Measurements from ENCODE around the gene CCDC9B. TPM values are rescaled to one million over a fixed set of nuclear protein-coding genes. Genes with fewer than 3 reads are reported as not detected.

Gene CCDC9B
- polyA plus RNA-seq, 1 donor = 7.2 TPM

GRCh38 chr15:40329804-40330203, 10.9 kb downstream of the CCDC9B start:
- Histone ChIP-seq H3K9me3 (ENCODE audit: control insufficient read depth, low read depth, low read length) (no peaks in the 10 kb centered on the region), H3K27ac (ENCODE audit: low read length) (peak overlapping the region; percentile 4), H3K4me3 (ENCODE audit: low read length) (no peak overlapping the region), H3K27me3 (ENCODE audit: control insufficient read depth, insufficient read depth, low read length) (no peaks in the 10 kb centered on the region), H3K36me3 (ENCODE audit: control insufficient read depth, insufficient read depth, low read length) (no peaks in the 10 kb centered on the region), H3K4me1 (ENCODE audit: control insufficient read depth, insufficient read depth, low read length) (peaks cover 16% of the 10 kb centered on the region)
- WGBS (ENCODE audit: insufficient coverage, low lambda C conversion rate) = no CpG with 5 or more reads among the region's 7 CpGs
- no peak for DNase-seq

GRCh38 chr15:40328751-40329150, 12.0 kb downstream of the CCDC9B start:
- Histone ChIP-seq H3K4me1 (ENCODE audit: control insufficient read depth, insufficient read depth, low read length) (peaks cover 6% of the 10 kb centered on the region), H3K27ac (ENCODE audit: low read length) (no peak overlapping the region), H3K27me3 (ENCODE audit: control insufficient read depth, insufficient read depth, low read length) (peaks cover 3% of the 10 kb centered on the region), H3K36me3 (ENCODE audit: control insufficient read depth, insufficient read depth, low read length) (no peaks in the 10 kb centered on the region), H3K9me3 (ENCODE audit: control insufficient read depth, low read depth, low read length) (no peaks in the 10 kb centered on the region), H3K4me3 (ENCODE audit: low read length) (no peak overlapping the region)
- WGBS (ENCODE audit: insufficient coverage, low lambda C conversion rate) = 94% methylated on average over 3 of the region's 5 CpGs
- DNase-seq = no peak

GRCh38 chr15:40328176-40328575, 12.6 kb downstream of the CCDC9B start:
- Histone ChIP-seq H3K4me3 (ENCODE audit: low read length) (no peak overlapping the region), H3K27ac (ENCODE audit: low read length) (peak overlapping the region; percentile 8), H3K36me3 (ENCODE audit: control insufficient read depth, insufficient read depth, low read length) (no peaks in the 10 kb centered on the region), H3K4me1 (ENCODE audit: control insufficient read depth, insufficient read depth, low read length) (peaks cover 2% of the 10 kb centered on the region), H3K27me3 (ENCODE audit: control insufficient read depth, insufficient read depth, low read length) (peaks cover 3% of the 10 kb centered on the region), H3K9me3 (ENCODE audit: control insufficient read depth, low read depth, low read length) (no peaks in the 10 kb centered on the region)
- DNase-seq = no peak
- 86% methylated on average over 1 of the region's 3 CpGs for WGBS (ENCODE audit: insufficient coverage, low lambda C conversion rate)

- no CpG with 5 or more reads among the region's 6 CpGs for WGBS (ENCODE audit: insufficient coverage, low lambda C conversion rate)
- Histone ChIP-seq H3K4me3 (ENCODE audit: low read length) (no peak overlapping the region), H3K27ac (ENCODE audit: low read length) (no peak overlapping the region), H3K27me3 (ENCODE audit: control insufficient read depth, insufficient read depth, low read length) (peaks cover 3% of the 10 kb centered on the region), H3K4me1 (ENCODE audit: control insufficient read depth, insufficient read depth, low read length) (peaks cover 8% of the 10 kb centered on the region), H3K9me3 (ENCODE audit: control insufficient read depth, low read depth, low read length) (no peaks in the 10 kb centered on the region), H3K36me3 (ENCODE audit: control insufficient read depth, insufficient read depth, low read length) (no peaks in the 10 kb centered on the region)
- DNase-seq = no peak
Observed at GRCh38 chr15:40327457-40327856, 13.3 kb downstream of the CCDC9B start.

- Histone ChIP-seq H3K4me3 (ENCODE audit: low read length) (no peak overlapping the region), H3K27ac (ENCODE audit: low read length) (no peak overlapping the region), H3K9me3 (ENCODE audit: control insufficient read depth, low read depth, low read length) (no peaks in the 10 kb centered on the region), H3K4me1 (ENCODE audit: control insufficient read depth, insufficient read depth, low read length) (peaks cover 8% of the 10 kb centered on the region), H3K27me3 (ENCODE audit: control insufficient read depth, insufficient read depth, low read length) (peaks cover 3% of the 10 kb centered on the region), H3K36me3 (ENCODE audit: control insufficient read depth, insufficient read depth, low read length) (no peaks in the 10 kb centered on the region)
- 100% methylated on average over 2 of the region's 2 CpGs for whole genome bisulfite sequencing (ENCODE audit: insufficient coverage, low lambda C conversion rate)
- DNase-seq = no peak
Observed at GRCh38 chr15:40325700-40326099, 15.0 kb downstream of the CCDC9B start.

- Histone ChIP-seq H3K9me3 (ENCODE audit: control insufficient read depth, low read depth, low read length) (no peaks in the 10 kb centered on the region), H3K27me3 (ENCODE audit: control insufficient read depth, insufficient read depth, low read length) (peaks cover 3% of the 10 kb centered on the region), H3K4me3 (ENCODE audit: low read length) (peak overlapping the region; percentile 52), H3K36me3 (ENCODE audit: control insufficient read depth, insufficient read depth, low read length) (no peaks in the 10 kb centered on the region), H3K4me1 (ENCODE audit: control insufficient read depth, insufficient read depth, low read length) (peaks cover 6% of the 10 kb centered on the region), H3K27ac (ENCODE audit: low read length) (no peak overlapping the region)
- WGBS (ENCODE audit: insufficient coverage, low lambda C conversion rate) = 83% methylated on average over 1 of the region's 2 CpGs
- DNase-seq = no peak
Observed at GRCh38 chr15:40325188-40325587, 15.6 kb downstream of the CCDC9B start.

GRCh38 chr15:40323953-40324937, 16.5 kb downstream of the CCDC9B start:
- DNase-seq = peak in 1 of 2 donors; percentile 43
- Histone ChIP-seq H3K27me3 (ENCODE audit: control insufficient read depth, insufficient read depth, low read length) (peaks cover 3% of the 10 kb centered on the region), H3K9me3 (ENCODE audit: control insufficient read depth, low read depth, low read length) (no peaks in the 10 kb centered on the region), H3K4me3 (ENCODE audit: low read length) (peak overlapping the region; percentile 52), H3K27ac (ENCODE audit: low read length) (no peak overlapping the region), H3K4me1 (ENCODE audit: control insufficient read depth, insufficient read depth, low read length) (peaks cover 6% of the 10 kb centered on the region), H3K36me3 (ENCODE audit: control insufficient read depth, insufficient read depth, low read length) (no peaks in the 10 kb centered on the region)
- WGBS (ENCODE audit: insufficient coverage, low lambda C conversion rate) = no CpG with 5 or more reads among the region's 101 CpGs

- H3K4me3 ChIP-seq (ENCODE audit: low read length) = peak within 1 kb of the TSS; percentile 52
- H3K27me3 ChIP-seq (ENCODE audit: control insufficient read depth, insufficient read depth, low read length) = peaks cover 3% of the 10 kb centered on the region
- no CpG with 5 or more reads among the region's 103 CpGs for WGBS (ENCODE audit: insufficient coverage, low lambda C conversion rate)
- DNase-seq = peak; percentile 92 to 97
- H3K36me3 ChIP-seq (ENCODE audit: control insufficient read depth, insufficient read depth, low read length) = no peaks in the 10 kb centered on the region
- H3K27ac ChIP-seq (ENCODE audit: low read length) = peak within 1 kb of the TSS; percentile 31
- H3K9me3 ChIP-seq (ENCODE audit: control insufficient read depth, low read depth, low read length) = no peaks in the 10 kb centered on the region
- peaks cover 6% of the 10 kb centered on the region for H3K4me1 ChIP-seq (ENCODE audit: control insufficient read depth, insufficient read depth, low read length)
Observed at GRCh38 chr15:40323239-40323952, 17.3 kb downstream of the CCDC9B start, which contains the start of gene INAFM2. TSS of gene INAFM2 (plus strand) at chr15:40323692. CDS start at chr15:40324056, 364 bp downstream.

GRCh38 chr15:40322531-40323238, 18.1 kb downstream of the CCDC9B start:
- H3K4me1 ChIP-seq (ENCODE audit: control insufficient read depth, insufficient read depth, low read length) = peaks cover 6% of the 10 kb centered on the region
- peaks cover 3% of the 10 kb centered on the region for H3K27me3 ChIP-seq (ENCODE audit: control insufficient read depth, insufficient read depth, low read length)
- no peaks in the 10 kb centered on the region for H3K9me3 ChIP-seq (ENCODE audit: control insufficient read depth, low read depth, low read length)
- peak overlapping the region; percentile 37 for H3K4me3 ChIP-seq (ENCODE audit: low read length)
- H3K36me3 ChIP-seq (ENCODE audit: control insufficient read depth, insufficient read depth, low read length) = no peaks in the 10 kb centered on the region
- WGBS (ENCODE audit: insufficient coverage, low lambda C conversion rate) = no CpG with 5 or more reads among the region's 26 CpGs
- peak in 1 of 2 donors; percentile 39 for DNase-seq
- H3K27ac ChIP-seq (ENCODE audit: low read length) = peak overlapping the region; percentile 31

- DNase-seq = peak in 1 of 2 donors; percentile 52
- WGBS (ENCODE audit: insufficient coverage, low lambda C conversion rate) = 0% methylated on average over 1 of the region's 2 CpGs
- Histone ChIP-seq H3K36me3 (ENCODE audit: control insufficient read depth, insufficient read depth, low read length) (no peaks in the 10 kb centered on the region), H3K4me1 (ENCODE audit: control insufficient read depth, insufficient read depth, low read length) (peaks cover 6% of the 10 kb centered on the region), H3K4me3 (ENCODE audit: low read length) (no peak overlapping the region), H3K9me3 (ENCODE audit: control insufficient read depth, low read depth, low read length) (no peaks in the 10 kb centered on the region), H3K27ac (ENCODE audit: low read length) (no peak overlapping the region), H3K27me3 (ENCODE audit: control insufficient read depth, insufficient read depth, low read length) (peaks cover 6% of the 10 kb centered on the region)
Observed at GRCh38 chr15:40320931-40321371, 19.8 kb downstream of the CCDC9B start.
